ENCODE data around the gene XRCC1. TPM values are rescaled to one million over a fixed set of nuclear protein-coding genes. Genes with fewer than 3 reads are reported as not detected.

The XRCC1 gene
- total RNA-seq, 1 experiment from 2014 or later = 38.0 TPM

DNA sequence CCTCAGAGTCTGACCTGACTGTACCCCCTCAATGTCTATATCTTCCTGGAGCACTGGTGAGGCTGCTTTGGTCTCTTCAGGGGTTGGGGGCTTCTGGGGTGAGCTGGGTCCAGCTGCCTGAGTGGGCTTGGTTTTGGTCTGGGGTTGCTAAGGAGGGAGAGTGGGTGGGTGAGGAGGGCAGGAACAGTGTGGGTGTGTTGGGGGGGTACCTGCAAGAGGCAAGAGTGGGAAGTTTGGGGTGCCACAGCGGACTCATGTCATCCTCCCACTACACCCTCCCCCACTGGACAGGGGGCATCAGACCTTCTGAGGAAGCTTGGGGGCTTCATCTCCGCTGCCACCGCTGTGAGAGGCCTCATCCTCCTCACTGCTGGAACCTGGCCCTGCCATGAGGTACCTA is 28.7 kb downstream of the XRCC1 start:
- Histone ChIP-seq H3K23ac (ENCODE audit: insufficient read length, low read depth, low read length) (no peak overlapping the region), H3K9me3 (ENCODE audit: control insufficient read depth, low read depth, low read length) (no peaks in the 10 kb centered on the region), H3K27ac (ENCODE audit: insufficient read length, low read depth, low read length) (no peak overlapping the region), H2BK15ac (ENCODE audit: low read depth, low read length) (0 out of 2 replicates have a peak overlapping the region, but pooled peaks have one; percentile 17), H3K23me2 (ENCODE audit: insufficient read length, low read depth, low read length, poor library complexity, severe bottlenecking) (no peaks in the 10 kb centered on the region), H3K4me2 (ENCODE audit: insufficient read depth, insufficient read length, low read length) (no peak overlapping the region), H3K4me1 (ENCODE audit: insufficient read depth, low read length) (no peaks in the 10 kb centered on the region), H2AFZ (ENCODE audit: low read length) (no peak overlapping the region), H3K79me1 (ENCODE audit: insufficient read depth, low read depth, low read length, poor library complexity, severe bottlenecking) (no peaks in the 10 kb centered on the region), H4K5ac (ENCODE audit: insufficient read length, low read depth, low read length) (no peak overlapping the region), H3K27me3 (ENCODE audit: insufficient read depth, low read length) (no peaks in the 10 kb centered on the region), H3T11ph (ENCODE audit: low read length) (no peak overlapping the region), H3K18ac (ENCODE audit: insufficient read length, low read depth, low read length) (no peak overlapping the region), H3K9ac (ENCODE audit: extremely low read depth, insufficient read length, low read length) (no peak overlapping the region), H2BK5ac (ENCODE audit: insufficient read length, low read length) (no peak overlapping the region), H3K79me2 (ENCODE audit: insufficient read depth, low read length) (no peaks in the 10 kb centered on the region), H2BK120ac (ENCODE audit: low read depth, low read length, poor library complexity, severe bottlenecking) (no peak overlapping the region), H3K4ac (ENCODE audit: low read depth, low read length) (no peak overlapping the region), H2BK20ac (ENCODE audit: low read depth, low read length, poor library complexity, severe bottlenecking) (no peak overlapping the region), H4K8ac (replicated peaks; ENCODE audit: insufficient read length, low read depth, low read length) (no peak overlapping the region), H2BK12ac (ENCODE audit: insufficient read length, low read depth, low read length) (no peak overlapping the region), H3K56ac (ENCODE audit: insufficient read length, low read depth, low read length) (no peak overlapping the region), H3K14ac (ENCODE audit: insufficient read depth, low read length) (no peak overlapping the region), H4K20me1 (ENCODE audit: control insufficient read depth, insufficient read depth, insufficient read length) (no peaks in the 10 kb centered on the region), H4K91ac (ENCODE audit: insufficient read length, low read depth, low read length) (no peak overlapping the region), H2AK5ac (ENCODE audit: insufficient read length, low read length) (no peak overlapping the region)
- Mint-ChIP-seq H3K27me3 (ENCODE audit: low read depth) (no peaks in the 10 kb centered on the region), H3K36me3 (ENCODE audit: insufficient read depth in 1 of 3, low read depth in 3 of 3) (peaks cover 28 to 79% (median 64%) of the 10 kb centered on the region in 3 experiments), H3K4me1 (no peaks in the 10 kb centered on the region), H3K27ac (no peak overlapping the region), H3K4me3 (no peak overlapping the region), H3K9me3 (no peaks in the 10 kb centered on the region)
- DNase-seq = no peak
- TF ChIP-seq, protein P1, sequence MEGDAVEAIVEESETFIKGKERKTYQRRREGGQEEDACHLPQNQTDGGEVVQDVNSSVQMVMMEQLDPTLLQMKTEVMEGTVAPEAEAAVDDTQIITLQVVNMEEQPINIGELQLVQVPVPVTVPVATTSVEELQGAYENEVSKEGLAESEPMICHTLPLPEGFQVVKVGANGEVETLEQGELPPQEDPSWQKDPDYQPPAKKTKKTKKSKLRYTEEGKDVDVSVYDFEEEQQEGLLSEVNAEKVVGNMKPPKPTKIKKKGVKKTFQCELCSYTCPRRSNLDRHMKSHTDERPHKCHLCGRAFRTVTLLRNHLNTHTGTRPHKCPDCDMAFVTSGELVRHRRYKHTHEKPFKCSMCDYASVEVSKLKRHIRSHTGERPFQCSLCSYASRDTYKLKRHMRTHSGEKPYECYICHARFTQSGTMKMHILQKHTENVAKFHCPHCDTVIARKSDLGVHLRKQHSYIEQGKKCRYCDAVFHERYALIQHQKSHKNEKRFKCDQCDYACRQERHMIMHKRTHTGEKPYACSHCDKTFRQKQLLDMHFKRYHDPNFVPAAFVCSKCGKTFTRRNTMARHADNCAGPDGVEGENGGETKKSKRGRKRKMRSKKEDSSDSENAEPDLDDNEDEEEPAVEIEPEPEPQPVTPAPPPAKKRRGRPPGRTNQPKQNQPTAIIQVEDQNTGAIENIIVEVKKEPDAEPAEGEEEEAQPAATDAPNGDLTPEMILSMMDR (conservative IDR thresholded peaks at IDR 0.05) = no peak
- WGBS (ENCODE audit: extremely low coverage, insufficient read length, low lambda C conversion rate) = no CpG with 5 or more reads among the region's 3 CpGs

Data from H9 (cell line).